Psoas muscle (tissue), 8 donors: ENCODE measurements around the gene ZDHHC18. TPM values are rescaled to one million over a fixed set of nuclear protein-coding genes. Genes with fewer than 3 reads are reported as not detected.

ENCODE experiments used
- ATAC-seq, 4 donors: fragments of 200-7000 bp; cut with Tn5 transposase; one replicate each; pipeline ENCODE4 v1.9.1; 2020; ENCODE audit warnings: moderate library complexity in 3 of 4, mild to moderate bottlenecking in 2 of 4
- DNase-seq, 2 donors: peaks; one replicate each; pipeline ENCODE4 v3.0.0-alpha.2; 2020
- H3K27ac ChIP-seq: fragments of 200-600 bp; one replicate; pipeline ENCODE4 v1.8.0; 2022
- H3K27me3 ChIP-seq, 3 donors: fragments of 200-600 bp in 1 of 3; one replicate each; pipeline versions ENCODE4 v1.6.1 to v1.8.0; 2013 to 2022; ENCODE audit warnings: low read length in 2 of 3, mild to moderate bottlenecking in 2 of 3, moderate library complexity in 1 of 3; ENCODE audit not compliant: insufficient read depth in 3 of 3
- H3K36me3 ChIP-seq, 2 donors: fragments of 200-600 bp in 1 of 2; one replicate each; pipeline versions ENCODE4 v1.6.1 to v1.8.0; 2013 to 2022; ENCODE audit warnings: low read depth in 1 of 2, mild to moderate bottlenecking in 1 of 2, moderate library complexity in 1 of 2; ENCODE audit not compliant: insufficient read depth in 1 of 2
- H3K4me1 ChIP-seq: fragments of 200-600 bp; one replicate; pipeline ENCODE4 v1.8.0; 2022
- H3K4me3 ChIP-seq: fragments of 200-600 bp; one replicate; pipeline ENCODE4 v1.8.0; 2022; ENCODE audit warnings: mild to moderate bottlenecking
- H3K9me3 ChIP-seq: fragments of 200-600 bp; one replicate; pipeline ENCODE4 v1.8.0; 2022
- WGBS, 3 donors: extraction: QIAGEN DNeasy Blood & Tissue Kit; methylation state at CpG; one replicate each; pipeline versions ENCODE4 v1.1.6 to v1.1.7; 2013; 5-methylcytosine and 5-hydroxymethylcytosine counted together
- intact Hi-C, 2 donors: fragments of 100-400 bp; cut with DNase I; formaldehyde crosslinking; loops; one replicate each; pipeline versions ENCODE4 v1.11.0 to v1.14.2; 2022
- polyA plus RNA-seq, 3 donors: library from polyadenylated mRNA; stranded (reverse); fragments of 200-250 nt; gene quantifications; one replicate each; pipeline ENCODE4 v1.2.3, GENCODE V29; 2013
- total RNA-seq, 4 donors: library from RNA; stranded (reverse); fragmentation: NEBNext Ultra II Directional in 2 of 4; extraction: Animal tissue kit (Norgen Biotek cat#: 25700) in 2 of 4; gene quantifications; one replicate each; pipeline versions ENCODE4 v1.2.1 to v1.2.4, GENCODE V29; 2021 to 2023
- TF ChIP-seq, protein P1 (sequence below): fragments of 200-600 bp; IDR thresholded peaks from one replicate; pipeline ENCODE4 v1.8.0; 2022; ENCODE audit warnings: antibody characterized with exemption
- donor health status: healthy with polysubstance abuse.
- donor health status: DM: no; HTN: no; CAD: no; lungs with moderate emphysema.
- donor health status: Bipolar disorder and iron deficiency.
- donor health status: healthy.
- donor health status: DM: yes; HTN: yes; CAD: no.
- donor health status: DM: no; HTN: no; CAD: no.
- donor health status: DM: no; HTN: no; CAD: no.
- donor health status: DM: yes; HTN: yes; CAD: no.

ZDHHC18 gene
- total and polyA plus RNA-seq, 7 donors, result 7.7 to 16.9 (median 10.8) TPM

DNA sequence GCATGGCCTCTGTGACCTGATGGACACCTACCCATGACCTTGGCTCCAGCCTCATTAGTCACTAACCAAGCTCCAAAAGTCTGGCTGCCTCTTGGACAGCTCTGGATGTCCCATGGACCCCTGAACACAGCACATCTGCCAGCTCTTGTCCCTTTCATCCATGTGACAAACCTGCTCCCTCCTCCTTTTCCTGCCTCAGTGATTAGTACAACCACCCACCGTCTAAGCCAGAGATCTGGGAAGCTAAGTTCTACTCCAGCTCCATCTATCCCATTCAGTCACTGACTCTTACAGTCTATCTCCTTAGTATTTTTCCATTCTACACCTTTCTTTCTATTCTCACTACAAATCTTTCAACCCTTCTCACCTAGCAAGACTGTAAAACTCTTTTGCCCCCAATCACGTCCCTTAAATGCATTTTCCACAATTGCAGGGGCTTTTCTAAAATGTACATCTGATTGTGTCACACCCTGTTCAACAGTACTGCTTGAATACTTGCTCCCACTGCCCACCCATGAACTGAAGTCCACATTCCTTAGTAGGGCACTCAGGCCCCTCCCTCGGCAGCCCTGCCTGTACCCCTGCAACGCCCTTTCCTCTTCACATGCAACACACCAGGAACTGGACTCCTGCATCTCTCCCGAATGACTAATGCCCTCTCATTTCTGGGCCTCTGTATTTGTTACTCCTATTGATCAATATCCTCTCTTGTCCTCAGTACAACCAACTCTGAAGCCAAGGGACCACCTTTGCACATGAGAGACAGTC, 56.4 kb downstream of the ZDHHC18 start:
- H3K27ac ChIP-seq, result no peak overlapping the region
- DNase-seq (no peak), ATAC-seq (no peak)
- TF ChIP-seq, protein P1, sequence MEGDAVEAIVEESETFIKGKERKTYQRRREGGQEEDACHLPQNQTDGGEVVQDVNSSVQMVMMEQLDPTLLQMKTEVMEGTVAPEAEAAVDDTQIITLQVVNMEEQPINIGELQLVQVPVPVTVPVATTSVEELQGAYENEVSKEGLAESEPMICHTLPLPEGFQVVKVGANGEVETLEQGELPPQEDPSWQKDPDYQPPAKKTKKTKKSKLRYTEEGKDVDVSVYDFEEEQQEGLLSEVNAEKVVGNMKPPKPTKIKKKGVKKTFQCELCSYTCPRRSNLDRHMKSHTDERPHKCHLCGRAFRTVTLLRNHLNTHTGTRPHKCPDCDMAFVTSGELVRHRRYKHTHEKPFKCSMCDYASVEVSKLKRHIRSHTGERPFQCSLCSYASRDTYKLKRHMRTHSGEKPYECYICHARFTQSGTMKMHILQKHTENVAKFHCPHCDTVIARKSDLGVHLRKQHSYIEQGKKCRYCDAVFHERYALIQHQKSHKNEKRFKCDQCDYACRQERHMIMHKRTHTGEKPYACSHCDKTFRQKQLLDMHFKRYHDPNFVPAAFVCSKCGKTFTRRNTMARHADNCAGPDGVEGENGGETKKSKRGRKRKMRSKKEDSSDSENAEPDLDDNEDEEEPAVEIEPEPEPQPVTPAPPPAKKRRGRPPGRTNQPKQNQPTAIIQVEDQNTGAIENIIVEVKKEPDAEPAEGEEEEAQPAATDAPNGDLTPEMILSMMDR, result no peak
- 88 to 90% (median 89%) methylated on average over 5 of the region's 5 CpGs for WGBS, 3 donors
- intact Hi-C loops, result no loop called here
- peaks cover 24 to 99% of the 10 kb centered on the region in 2 donors for H3K36me3 ChIP-seq
- H3K9me3 ChIP-seq, result no peaks in the 10 kb centered on the region
- H3K4me3 ChIP-seq, result no peak overlapping the region
- H3K4me1 ChIP-seq, result no peaks in the 10 kb centered on the region
- no peaks in the 10 kb centered on the region for H3K27me3 ChIP-seq

DNA sequence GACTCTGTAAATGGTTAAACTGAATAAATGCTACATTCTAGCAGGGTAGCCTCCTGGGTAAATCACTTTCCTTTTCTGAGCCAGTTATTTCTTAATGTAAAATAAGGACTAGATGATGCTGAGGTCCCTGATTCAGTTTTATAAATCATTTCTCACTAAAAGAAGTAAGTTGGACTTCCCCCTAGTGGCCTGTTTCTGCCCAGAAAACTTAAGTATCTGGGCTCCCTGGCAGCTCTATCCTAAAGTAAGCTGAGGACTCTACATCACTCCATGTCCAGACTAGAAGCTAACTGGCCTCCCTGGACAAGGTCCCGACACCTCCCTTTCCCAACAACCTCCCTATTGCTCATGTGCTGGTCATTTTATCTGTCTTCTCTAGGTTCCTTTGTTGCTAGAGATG, 60.6 kb downstream of the ZDHHC18 start:
- DNase-seq (no peak), ATAC-seq (no peak)
- intact Hi-C loops, result no loop called here
- Histone ChIP-seq H3K27me3 (no peaks in the 10 kb centered on the region), H3K36me3 (peaks cover 20 to 80% of the 10 kb centered on the region in 2 donors), H3K4me1 (peaks cover 14% of the 10 kb centered on the region), H3K27ac (no peak overlapping the region), H3K9me3 (no peaks in the 10 kb centered on the region), H3K4me3 (no peak overlapping the region)
- WGBS, 3 donors, result 71 to 100% (median 95%) methylated on average over 1 of the region's 1 CpG
- TF ChIP-seq, protein P1, result peak; percentile 19

DNA sequence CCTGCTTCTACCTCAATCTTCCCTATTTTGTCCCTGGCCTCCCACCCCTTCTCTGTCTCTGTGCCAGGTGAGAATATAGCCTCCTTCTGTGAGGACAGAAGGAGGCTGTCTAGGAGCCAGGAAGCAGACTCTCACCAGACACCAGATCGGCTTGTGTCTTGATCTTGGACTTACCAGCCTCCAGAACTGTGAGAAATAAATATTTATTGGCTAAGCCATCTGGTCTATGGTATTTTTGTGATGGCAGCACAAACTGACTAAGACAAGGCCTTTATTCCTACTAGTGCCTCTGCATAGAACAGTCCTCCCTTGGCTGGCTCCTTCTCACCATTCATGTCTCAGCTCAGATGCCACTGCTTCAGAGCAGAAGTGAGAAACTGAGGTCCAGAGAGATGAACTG, 61.7 kb downstream of the ZDHHC18 start:
- intact Hi-C loops, result no loop called here
- WGBS, 3 donors, result 86 to 95% (median 90%) methylated on average over 1 of the region's 1 CpG

DNA sequence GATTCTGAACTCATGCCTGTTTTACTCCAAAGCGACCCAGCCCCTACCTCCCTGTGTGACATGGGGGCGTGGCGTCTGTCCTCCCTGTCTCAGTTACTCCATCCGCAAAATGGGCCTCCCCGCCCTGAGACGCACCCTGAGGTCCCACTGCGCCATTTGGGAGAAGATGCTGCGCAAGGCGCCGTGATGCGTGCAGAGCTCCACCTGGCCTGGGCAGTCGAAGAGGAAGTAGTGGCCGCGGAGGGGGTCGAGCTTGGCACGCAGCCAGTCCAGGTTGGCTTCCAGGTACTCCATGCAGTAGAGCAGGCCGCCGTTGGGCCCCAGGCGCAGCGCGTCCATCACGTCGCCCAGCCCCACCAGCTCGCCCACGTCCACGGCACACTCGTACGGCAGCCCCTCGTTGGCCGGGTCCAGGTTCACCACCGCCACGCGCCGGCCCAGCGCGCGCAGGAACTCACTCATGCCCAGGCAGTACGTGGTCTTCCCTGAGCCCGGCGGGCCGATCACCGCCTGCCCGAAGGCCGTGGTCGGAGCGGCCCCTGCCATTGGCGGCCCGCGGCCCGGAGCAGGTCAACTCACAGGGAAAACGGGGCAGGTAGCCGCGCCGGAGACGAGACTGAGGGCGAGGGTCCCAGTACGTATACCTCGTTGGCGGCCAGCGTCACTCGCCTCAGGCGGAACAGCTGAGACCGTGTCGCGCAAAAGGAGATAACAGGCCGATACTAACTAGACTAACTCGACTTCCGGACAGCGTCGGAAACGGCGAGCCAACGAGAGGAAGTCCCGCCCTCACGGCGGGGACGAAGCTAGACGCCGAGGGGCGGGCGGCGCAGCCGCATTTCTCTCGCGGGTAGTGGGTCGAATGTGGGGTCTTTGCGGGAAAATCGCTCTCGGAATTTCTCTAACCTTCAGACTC, 63.3 kb downstream of the ZDHHC18 start, which contains the start of gene GPN2:
Gene GPN2, minus strand, starts transcription at position 733 of the 916 bp plus-strand sequence. Its CDS starts 187 bp downstream, at position 546.
- no peaks in the 10 kb centered on the region for H3K9me3 ChIP-seq
- intact Hi-C loops, result loop anchor here in 1 of 2 donors (5.0 kb wide), 1 partner anchor 38 kb away; no protein-coding TSS in a partner anchor
- peak; percentile 78 to 88 for DNase-seq
- H3K4me3 ChIP-seq, result peak within 1 kb of the TSS; percentile 96
- 1 to 2% (median 2%) methylated on average over 85 to 89 of the region's 89 CpGs for WGBS, 3 donors
- peaks cover 14% of the 10 kb centered on the region for H3K4me1 ChIP-seq
- peak; percentile 91 to 96 (median 94) for ATAC-seq
- no peaks in the 10 kb centered on the region for H3K27me3 ChIP-seq
- peaks cover 13 to 80% of the 10 kb centered on the region in 2 donors for H3K36me3 ChIP-seq
- peak within 1 kb of the TSS; percentile 94 for H3K27ac ChIP-seq
- TF ChIP-seq, protein P1, result no peak

More for the DNA sequence above, 61.7 kb downstream of the ZDHHC18 start:
- TF ChIP-seq, protein P1, result no peak
- Histone ChIP-seq H3K4me3 (no peak overlapping the region), H3K27ac (no peak overlapping the region), H3K27me3 (no peaks in the 10 kb centered on the region), H3K36me3 (peaks cover 17 to 80% of the 10 kb centered on the region in 2 donors), H3K4me1 (peaks cover 14% of the 10 kb centered on the region), H3K9me3 (no peaks in the 10 kb centered on the region)
- no peak for DNase-seq
- ATAC-seq, result no peak
